Right lobe of liver (tissue), 4 donors: Measurements from ENCODE around the gene SRPK1.

Experiments used
- POLR2A ChIP-seq: fragments of 450-650 bp; IDR thresholded peaks from one replicate; pipeline ENCODE4 v1.6.1; 2017; ENCODE audit warnings: antibody characterized with exemption, mild to moderate bottlenecking
- TF ChIP-seq, protein P1 (sequence below), 4 donors: fragments of 200-600 bp in 3 of 4; fragments of 450-650 bp in 1 of 4; IDR thresholded peaks; one replicate each; pipeline versions ENCODE4 v1.5.1 to v1.8.0; 2016 to 2022; ENCODE audit warnings: antibody characterized with exemption in 4 of 4, mild to moderate bottlenecking in 2 of 4
- donor health status: DM: no; HTN: no; CAD: no.
- donor health status: DM: no; HTN: no; CAD: no.
- donor health status: DM: no; HTN: yes; CAD: no.

GRCh38 chr6:35942355-35942754 lies 21.5 kb upstream of the SRPK1 start:
- TF ChIP-seq, protein P1, sequence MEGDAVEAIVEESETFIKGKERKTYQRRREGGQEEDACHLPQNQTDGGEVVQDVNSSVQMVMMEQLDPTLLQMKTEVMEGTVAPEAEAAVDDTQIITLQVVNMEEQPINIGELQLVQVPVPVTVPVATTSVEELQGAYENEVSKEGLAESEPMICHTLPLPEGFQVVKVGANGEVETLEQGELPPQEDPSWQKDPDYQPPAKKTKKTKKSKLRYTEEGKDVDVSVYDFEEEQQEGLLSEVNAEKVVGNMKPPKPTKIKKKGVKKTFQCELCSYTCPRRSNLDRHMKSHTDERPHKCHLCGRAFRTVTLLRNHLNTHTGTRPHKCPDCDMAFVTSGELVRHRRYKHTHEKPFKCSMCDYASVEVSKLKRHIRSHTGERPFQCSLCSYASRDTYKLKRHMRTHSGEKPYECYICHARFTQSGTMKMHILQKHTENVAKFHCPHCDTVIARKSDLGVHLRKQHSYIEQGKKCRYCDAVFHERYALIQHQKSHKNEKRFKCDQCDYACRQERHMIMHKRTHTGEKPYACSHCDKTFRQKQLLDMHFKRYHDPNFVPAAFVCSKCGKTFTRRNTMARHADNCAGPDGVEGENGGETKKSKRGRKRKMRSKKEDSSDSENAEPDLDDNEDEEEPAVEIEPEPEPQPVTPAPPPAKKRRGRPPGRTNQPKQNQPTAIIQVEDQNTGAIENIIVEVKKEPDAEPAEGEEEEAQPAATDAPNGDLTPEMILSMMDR (IDR thresholded peaks at IDR 0.05), result no peak
- no peak for TF ChIP-seq POLR2A
